OCI-LY7 (cell line): ENCODE measurements around the gene ZNF326. TPM values are rescaled to one million over a fixed set of nuclear protein-coding genes. Genes with fewer than 3 reads are reported as not detected.

Experiments
- BruUV-seq: library from RNA; stranded (reverse); fragments of 400-500 nt; replicated peaks from 2 replicates; lab custom pipeline; 2021; lab: Mats Ljungman, UMichigan
- CTCF ChIA-PET: fragments of 300-600 bp; sonication (Branson Sonifier 250); formaldehyde crosslinking; loops from one replicate; lab custom pipeline; 2022; ENCODE audit warnings: antibody characterized with exemption; ENCODE audit not compliant: unreplicated experiment; lab: Charles Lee
- POLR2A ChIA-PET: fragments of 300-600 bp; sonication (Branson Sonifier 250); formaldehyde crosslinking; loops from one replicate; lab custom pipeline; 2022; ENCODE audit warnings: antibody characterized with exemption; lab: Charles Lee
- DNase-seq: peaks from one replicate; pipeline ENCODE4 v3.0.0-alpha.2; 2015; ENCODE audit warnings: low spot score
- H2AFZ ChIP-seq: fragments of 200-600 bp; sonication (generic), shearing (Covaris generic); 2 replicates; pipeline ENCODE4 v1.6.1; 2014; ENCODE audit warnings: mild to moderate bottlenecking, antibody characterized with exemption, low read length, moderate library complexity
- H3K27ac ChIP-seq: fragments of 200-600 bp; sonication (generic); 2 replicates; pipeline ENCODE4 v1.5.1; 2014; ENCODE audit warnings: mixed run types, low read depth, mild to moderate bottlenecking, moderate library complexity, low read length, inconsistent platforms; ENCODE audit not compliant: poor library complexity, severe bottlenecking
- H3K36me3 ChIP-seq: fragments of 200-600 bp; sonication (generic); 2 replicates; pipeline ENCODE4 v1.6.1; 2014; ENCODE audit warnings: mild to moderate bottlenecking, antibody characterized with exemption, low read length, moderate library complexity, mixed read lengths; ENCODE audit not compliant: insufficient read depth
- H3K4me1 ChIP-seq: fragments of 200-600 bp; sonication (generic); 2 replicates; pipeline ENCODE4 v1.5.1; 2014; ENCODE audit warnings: mild to moderate bottlenecking, low read length; ENCODE audit not compliant: insufficient read depth, poor library complexity, severe bottlenecking
- H3K4me2 ChIP-seq: fragments of 200-600 bp; sonication (generic); 2 replicates; pipeline ENCODE4 v1.6.1; 2014; ENCODE audit warnings: mild to moderate bottlenecking, low read length
- H3K4me3 ChIP-seq: fragments of 200-600 bp; sonication (generic); 2 replicates; pipeline ENCODE4 v1.5.1; 2014; ENCODE audit warnings: mild to moderate bottlenecking, low read depth, low read length; ENCODE audit not compliant: poor library complexity, severe bottlenecking
- H3K79me2 ChIP-seq: fragments of 200-600 bp; sonication (generic); 2 replicates; pipeline ENCODE4 v1.6.1; 2016; ENCODE audit warnings: low read depth, mild to moderate bottlenecking, low read length, moderate library complexity, mixed read lengths; ENCODE audit not compliant: insufficient read depth
- H3K9me2 ChIP-seq: fragments of 200-600 bp; sonication (generic); 2 replicates; pipeline ENCODE4 v1.6.1; 2016; ENCODE audit warnings: mild to moderate bottlenecking, low read length, mixed read lengths; ENCODE audit not compliant: insufficient read depth
- H3K9me3 ChIP-seq: fragments of 200-600 bp; sonication (generic); 2 replicates; pipeline ENCODE4 v1.6.1; 2014; ENCODE audit warnings: mild to moderate bottlenecking, mixed run types, low read length, mixed read lengths
- H4K20me1 ChIP-seq: fragments of 200-600 bp; sonication (generic); 2 replicates; pipeline ENCODE4 v1.6.1; 2014; ENCODE audit warnings: mild to moderate bottlenecking, antibody characterized with exemption, low read length, moderate library complexity, mixed read lengths; ENCODE audit not compliant: insufficient read depth
- EZH2phosphoT487 ChIP-seq: fragments of 200-600 bp; sonication (generic); IDR thresholded peaks from 2 replicates; pipeline ENCODE4 v1.6.1; 2018; ENCODE audit warnings: low read depth, borderline replicate concordance, mild to moderate bottlenecking, mixed run types, antibody characterized with exemption, low read length, moderate library complexity, mixed read lengths
- intact Hi-C: fragments of 100-400 bp; cut with micrococcal nuclease; formaldehyde crosslinking; loops from one replicate; pipeline ENCODE4 v1.10.0; 2022; ENCODE audit not compliant: unreplicated experiment
- total RNA-seq, 2 experiments: library from RNA; depleted of rRNA in 1 of 2; stranded (reverse); fragments of >200 nt in 1 of 2; shearing (Covaris generic) in 1 of 2; gene quantifications; 2 replicates each; pipeline ENCODE4 v1.2.3, GENCODE V29; 2014 to 2022
- TF ChIP-seq, protein P1 (sequence below): fragments of 200-600 bp; sonication (generic); conservative IDR thresholded peaks from 2 replicates; pipeline ENCODE4 v1.5.1; 2014; ENCODE audit warnings: mild to moderate bottlenecking, antibody characterized with exemption, low read length, moderate library complexity, mixed read lengths

The ZNF326 gene
- total RNA-seq, 2 experiments from 2014 or later: 11.5 to 43.5 TPM

DNA sequence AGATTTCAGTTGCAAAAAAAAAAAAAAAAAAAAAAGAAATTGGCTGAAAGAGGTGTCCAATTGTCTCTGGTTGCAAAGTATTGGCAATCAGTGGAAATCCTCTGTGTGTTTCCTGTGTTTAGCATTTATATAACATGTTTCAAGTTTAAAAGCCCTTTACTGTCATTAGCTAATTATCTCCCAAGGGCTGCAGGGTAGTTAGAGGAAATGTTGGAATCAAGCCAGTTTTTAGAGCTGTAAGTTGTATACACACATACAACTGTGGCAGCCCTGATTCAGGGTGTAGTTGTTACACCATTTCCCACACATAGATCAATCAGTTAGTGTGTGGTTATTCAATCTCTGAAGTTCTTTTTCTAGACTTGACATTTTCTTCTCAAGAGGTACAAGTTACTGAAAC is 8.9 kb upstream of the ZNF326 start:
- Histone ChIP-seq H3K4me2 (no peak overlapping the region), H3K27ac (no peak overlapping the region), H3K79me2 (no peaks in the 10 kb centered on the region), H3K9me2 (no peaks in the 10 kb centered on the region), H2AFZ (no peak overlapping the region), H4K20me1 (no peaks in the 10 kb centered on the region), H3K4me1 (peaks cover 2% of the 10 kb centered on the region), H3K9me3 (no peaks in the 10 kb centered on the region), H3K4me3 (no peak overlapping the region), H3K36me3 (no peaks in the 10 kb centered on the region)
- POLR2A ChIA-PET: interaction anchor here (0.7 to 0.9 kb wide), 3 partner anchors 131 to 662 kb away, joined by 3 to 4 read pairs (median 4); no protein-coding TSS in a partner anchor
- CTCF ChIA-PET: no interaction called here
- no peak for DNase-seq
- TF ChIP-seq, protein P1, sequence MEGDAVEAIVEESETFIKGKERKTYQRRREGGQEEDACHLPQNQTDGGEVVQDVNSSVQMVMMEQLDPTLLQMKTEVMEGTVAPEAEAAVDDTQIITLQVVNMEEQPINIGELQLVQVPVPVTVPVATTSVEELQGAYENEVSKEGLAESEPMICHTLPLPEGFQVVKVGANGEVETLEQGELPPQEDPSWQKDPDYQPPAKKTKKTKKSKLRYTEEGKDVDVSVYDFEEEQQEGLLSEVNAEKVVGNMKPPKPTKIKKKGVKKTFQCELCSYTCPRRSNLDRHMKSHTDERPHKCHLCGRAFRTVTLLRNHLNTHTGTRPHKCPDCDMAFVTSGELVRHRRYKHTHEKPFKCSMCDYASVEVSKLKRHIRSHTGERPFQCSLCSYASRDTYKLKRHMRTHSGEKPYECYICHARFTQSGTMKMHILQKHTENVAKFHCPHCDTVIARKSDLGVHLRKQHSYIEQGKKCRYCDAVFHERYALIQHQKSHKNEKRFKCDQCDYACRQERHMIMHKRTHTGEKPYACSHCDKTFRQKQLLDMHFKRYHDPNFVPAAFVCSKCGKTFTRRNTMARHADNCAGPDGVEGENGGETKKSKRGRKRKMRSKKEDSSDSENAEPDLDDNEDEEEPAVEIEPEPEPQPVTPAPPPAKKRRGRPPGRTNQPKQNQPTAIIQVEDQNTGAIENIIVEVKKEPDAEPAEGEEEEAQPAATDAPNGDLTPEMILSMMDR: no peak
- TF ChIP-seq EZH2phosphoT487: no peak
- no TSS peak for BruUV-seq
- intact Hi-C loops: loop anchor here (10.0 kb wide), 1 partner anchor 501 kb away; no protein-coding TSS in a partner anchor

DNA sequence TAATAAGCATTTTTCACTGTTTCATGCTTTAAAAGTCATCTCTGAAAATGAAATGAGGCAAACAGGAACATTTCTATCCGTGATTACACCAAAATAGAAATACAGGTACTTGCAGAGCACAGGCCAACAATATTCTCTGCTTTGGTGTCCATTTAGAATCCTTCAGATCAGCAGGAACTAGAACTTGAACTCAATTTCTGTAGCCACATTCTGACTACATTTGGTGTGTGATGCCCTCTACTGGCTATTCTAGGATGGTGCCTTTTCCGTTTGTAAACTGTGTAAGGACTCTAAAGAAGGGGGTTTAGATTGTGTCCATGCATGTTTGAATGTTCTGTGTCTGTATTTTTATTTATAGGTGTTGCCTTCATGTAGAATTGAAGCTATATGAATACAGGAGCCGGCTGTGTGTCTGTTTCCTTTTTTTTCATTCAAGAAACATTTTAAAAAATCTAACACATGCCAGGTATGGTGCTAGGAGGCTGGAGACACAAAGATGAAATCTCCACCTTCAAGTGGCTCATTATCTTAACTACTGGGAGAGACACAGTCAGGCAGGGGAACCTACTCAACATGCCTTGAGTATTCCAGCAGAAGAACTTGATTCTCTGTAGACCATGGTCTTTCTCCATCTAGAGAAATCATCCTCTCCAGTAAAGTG is 7.6 kb upstream of the ZNF326 start:
- ChIA-PET POLR2A (interaction anchor here (0.6 kb wide), 3 partner anchors 9 to 216 kb away, joined by 3 to 9 read pairs (median 3); no protein-coding TSS in a partner anchor), CTCF (no interaction called here)
- Histone ChIP-seq H2AFZ (no peak overlapping the region), H4K20me1 (no peaks in the 10 kb centered on the region), H3K9me3 (no peaks in the 10 kb centered on the region), H3K4me1 (peaks cover 8% of the 10 kb centered on the region), H3K4me3 (no peak overlapping the region), H3K9me2 (no peaks in the 10 kb centered on the region), H3K36me3 (no peaks in the 10 kb centered on the region), H3K4me2 (no peak overlapping the region), H3K79me2 (no peaks in the 10 kb centered on the region), H3K27ac (no peak overlapping the region)
- DNase-seq: peak; percentile 81
- intact Hi-C loops: loop anchor here (1.0 to 10.0 kb wide), 2 partner anchors 183 to 502 kb away; no protein-coding TSS in a partner anchor
- BruUV-seq: no TSS peak
- TF ChIP-seq, protein P1: peak; percentile 96
- TF ChIP-seq EZH2phosphoT487: no peak

DNA sequence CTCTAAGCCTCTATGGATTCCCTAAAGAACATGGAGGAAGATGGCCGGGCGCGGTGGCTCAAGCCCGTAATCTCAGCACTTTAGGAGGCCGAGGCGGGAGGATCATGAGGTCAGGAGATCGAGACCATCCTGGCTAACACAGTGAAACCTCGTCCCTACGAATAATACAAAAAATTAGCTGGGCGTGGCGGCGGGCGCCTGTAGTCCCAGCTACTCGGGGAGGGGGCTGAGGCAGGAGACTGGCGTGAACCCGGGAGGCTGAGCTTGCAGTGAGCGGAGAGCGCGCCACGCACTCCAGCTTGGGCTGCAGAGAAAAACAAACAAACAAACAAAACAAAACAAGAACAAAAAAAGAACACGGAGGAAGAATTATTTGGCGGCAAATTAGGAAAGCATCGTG is 5.8 kb upstream of the ZNF326 start:
- ChIA-PET CTCF (no interaction called here), POLR2A (interaction anchor here (0.9 to 2.0 kb wide), 3 partner anchors 11 to 188 kb away, joined by 3 to 5 read pairs (median 3); no protein-coding TSS in a partner anchor)
- no TSS peak for BruUV-seq
- no peaks in the 10 kb centered on the region for H3K36me3 ChIP-seq
- H4K20me1 ChIP-seq: no peaks in the 10 kb centered on the region
- H2AFZ ChIP-seq: no peak overlapping the region
- no peaks in the 10 kb centered on the region for H3K9me3 ChIP-seq
- no peaks in the 10 kb centered on the region for H3K79me2 ChIP-seq
- TF ChIP-seq EZH2phosphoT487: no peak
- TF ChIP-seq, protein P1: no peak
- peaks cover 10% of the 10 kb centered on the region for H3K4me1 ChIP-seq
- H3K27ac ChIP-seq: no peak overlapping the region
- intact Hi-C loops: loop anchor here (10.0 kb wide), 1 partner anchor 504 kb away; no protein-coding TSS in a partner anchor
- no peak overlapping the region for H3K4me2 ChIP-seq
- no peaks in the 10 kb centered on the region for H3K9me2 ChIP-seq
- DNase-seq: no peak
- H3K4me3 ChIP-seq: no peak overlapping the region
